HepG2 (cell line): ENCODE measurements around the gene MXRA8. TPM values are rescaled to one million over a fixed set of nuclear protein-coding genes. Genes with fewer than 3 reads are reported as not detected.

Source experiments
- ATAC-seq: fragments of 200-7000 bp; cut with Tn5 transposase; 3 replicates; pipeline ENCODE4 v1.9.1; 2020; ENCODE audit warnings: mild to moderate bottlenecking, moderate library complexity
- BruUV-seq: library from RNA; stranded (reverse); fragments of 400-500 nt; replicated peaks from 2 replicates; lab custom pipeline; 2021; lab: Mats Ljungman, UMichigan
- CTCF ChIA-PET: fragments of 300-600 bp; formaldehyde crosslinking; extraction: SDS; loops from one replicate; lab custom pipeline; 2021; ENCODE audit warnings: low total read pairs, inconsistent platforms, low intra/inter-chr PET ratio; lab: Yijun Ruan, JAX
- POLR2A ChIA-PET: fragments of 350-600 bp; sonication (Branson Sonifier 250); formaldehyde crosslinking; loops from one replicate; lab custom pipeline; 2020; ENCODE audit warnings: antibody characterized with exemption, inconsistent platforms; lab: Yijun Ruan, JAX
- DNase-seq: peaks from one replicate; pipeline ENCODE4 v3.0.0-alpha.2; 2015; ENCODE audit warnings: low spot score
- FAIRE-seq: peaks from 3 replicates; lab custom pipeline; 2011; peaks lifted over from hg19 to GRCh38; lab: Jason Lieb, UNC
- H2AFZ ChIP-seq: one replicate; pipeline ENCODE4 v1.6.1; 2011; ENCODE audit warnings: low read length, inconsistent platforms
- H3K27ac ChIP-seq: fragments of 300-600 bp; 3 replicates; pipeline ENCODE4 v1.8.0; 2011; ENCODE audit warnings: mixed run types, mild to moderate bottlenecking, mixed read lengths, low read length, inconsistent platforms; ENCODE audit not compliant: insufficient read depth; ENCODE audit errors: extremely low read length
- H3K27me3 ChIP-seq, 2 experiments: fragments of 200-600 bp in 1 of 2; 2 replicates in 1 of 2; 3 replicates in 1 of 2; pipeline versions ENCODE4 v1.6.0 to v1.8.0; 2011; ENCODE audit warnings: low read length in 2 of 2, mild to moderate bottlenecking in 2 of 2, moderate library complexity in 2 of 2, inconsistent platforms in 1 of 2; ENCODE audit not compliant: insufficient read depth in 2 of 2, control insufficient read depth in 1 of 2
- H3K36me3 ChIP-seq, 2 experiments: fragments of 200-600 bp in 1 of 2; replicated peaks in 1 of 2; 2 replicates in 1 of 2; 3 replicates in 1 of 2; pipeline versions ENCODE4 v1.5.1 to v1.8.0; 2011; ENCODE audit warnings: low read length in 2 of 2, inconsistent platforms in 1 of 2; ENCODE audit not compliant: insufficient read depth in 2 of 2, control insufficient read depth in 1 of 2
- H3K4me1 ChIP-seq: 2 replicates; pipeline ENCODE4 v1.5.1; 2012; ENCODE audit warnings: low read length, inconsistent platforms; ENCODE audit not compliant: insufficient read depth
- H3K4me2 ChIP-seq: 2 replicates; pipeline ENCODE4 v1.6.0; 2011; ENCODE audit warnings: low read depth, low read length, inconsistent platforms
- H3K4me3 ChIP-seq, 3 experiments: fragments of 200-600 bp in 1 of 3; sonication (generic), shearing (Covaris generic) in 1 of 3; replicated peaks in 1 of 3; 2 replicates each; pipeline ENCODE4 v1.5.1; 2011 to 2016; ENCODE audit warnings: low read length in 3 of 3, inconsistent platforms in 2 of 3, low read depth in 2 of 3, mild to moderate bottlenecking in 2 of 3, control low read depth in 1 of 3, mixed read lengths in 1 of 3; ENCODE audit not compliant: insufficient read depth in 1 of 3
- H3K79me2 ChIP-seq: one replicate; pipeline ENCODE4 v1.6.1; 2011; ENCODE audit warnings: low read length, inconsistent platforms; ENCODE audit not compliant: insufficient read depth
- H3K9ac ChIP-seq: 2 replicates; pipeline ENCODE4 v1.6.0; 2011; ENCODE audit warnings: mild to moderate bottlenecking, low read depth, low read length, inconsistent platforms; ENCODE audit not compliant: insufficient read depth
- H3K9me3 ChIP-seq: 2 replicates; pipeline ENCODE4 v1.5.1; 2012; ENCODE audit warnings: mild to moderate bottlenecking, low read length
- H4K20me1 ChIP-seq: 2 replicates; pipeline ENCODE4 v1.6.0; 2011; ENCODE audit warnings: inconsistent platforms, mild to moderate bottlenecking, low read length, moderate library complexity; ENCODE audit not compliant: insufficient read depth
- WGBS: methylation state at CpG from one replicate; pipeline ENCODE4 v1.1.6; 2017; ENCODE audit warnings: low lambda C conversion rate; 5-methylcytosine and 5-hydroxymethylcytosine counted together
- in situ Hi-C: cut with HindIII; loops from 2 replicates; pipeline ENCODE4 v1.10.0; 2017; ENCODE audit warnings: low pct_unique_long_range_greater_than_20kb; ENCODE audit not compliant: extremely low pct_ligation_motif_present
- intact Hi-C: fragments of 100-400 bp; cut with micrococcal nuclease; formaldehyde crosslinking; loops from one replicate; pipeline ENCODE4 v1.10.0; 2022; ENCODE audit not compliant: unreplicated experiment
- polyA plus RNA-seq, 8 experiments: library from polyadenylated mRNA; depleted of rRNA in 3 of 8; stranded (reverse) in 7 of 8; unstranded in 1 of 8; fragments of >200 nt; fragmentation: Illumina TruSeq in 4 of 8; extraction: Trizol in 4 of 8; gene quantifications; 2 replicates each; pipeline versions ENCODE4 v1.2.1 to v1.2.3, GENCODE V29; 2011 to 2016; ENCODE audit warnings: low read depth in 4 of 8, missing spikeins in 1 of 8, mixed read lengths in 1 of 8; ENCODE audit not compliant: insufficient read depth in 1 of 8
- total RNA-seq, 5 experiments: library from RNA; depleted of rRNA; stranded (reverse); fragments of >200 nt; fragmentation: Illumina TruSeq; extraction: Trizol; gene quantifications; 2 replicates each; pipeline ENCODE4 v1.2.3, GENCODE V29; 2016; ENCODE audit warnings: low read depth in 1 of 5
- TF ChIP-seq, protein P1 (sequence below): sonication (generic); formaldehyde crosslinking; IDR thresholded peaks from 2 replicates; pipeline ENCODE4 v1.4.0; 2020; ENCODE audit warnings: mild to moderate bottlenecking, missing genetic modification reagents
- TF ChIP-seq, protein P2 (sequence below): sonication (generic); formaldehyde crosslinking; IDR thresholded peaks from 2 replicates; pipeline ENCODE4 v1.4.0; 2020; ENCODE audit warnings: missing genetic modification reagents, borderline replicate concordance

The MXRA8 gene
- total and polyA plus RNA-seq, 2 of the 13 experiments (the other 11 are each of a cell fraction or from before 2014, with no cell fraction given): 19.8 to 44.8 TPM

DNA sequence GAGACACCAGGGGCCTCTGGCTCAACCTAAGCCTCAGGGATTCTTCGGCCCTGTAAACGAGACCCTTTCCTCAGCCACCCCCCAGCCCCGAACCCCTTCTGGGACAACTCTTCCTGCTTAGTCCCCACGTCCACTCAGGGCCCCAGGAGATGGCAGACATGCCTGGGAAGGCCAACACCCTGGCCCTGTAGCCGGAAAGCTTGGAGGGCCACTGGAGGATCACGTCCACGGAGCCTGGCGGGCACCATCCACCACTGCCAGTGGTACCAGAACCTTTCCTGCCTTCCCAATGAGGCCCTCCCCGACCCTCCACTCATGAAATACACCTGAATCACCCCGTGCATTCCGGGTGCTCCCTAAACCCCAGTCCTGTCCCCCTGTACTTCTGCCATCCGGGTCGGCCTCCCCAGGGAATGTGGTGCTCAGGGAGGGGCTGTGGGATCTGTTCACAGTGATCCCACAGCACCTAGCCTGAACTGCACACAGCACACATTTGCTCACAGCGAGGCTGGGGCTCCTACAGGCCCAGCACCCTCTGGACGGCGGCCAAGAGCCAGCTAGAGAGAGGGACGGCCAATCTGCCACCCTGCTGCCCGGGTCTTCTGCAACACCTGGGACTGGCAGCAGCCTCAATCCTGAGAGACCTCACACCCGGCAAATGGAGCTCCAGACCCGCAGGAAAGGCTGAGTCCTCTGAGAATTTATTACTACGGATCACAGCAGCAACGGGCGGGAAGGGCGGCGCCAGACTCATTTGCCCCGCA, 14.9 kb upstream of the MXRA8 start:
- FAIRE-seq (no peak), ATAC-seq (no peak), DNase-seq (no peak)
- Histone ChIP-seq H3K27me3 (no peaks in the 10 kb centered on the region; a peak in 1 of 5 replicates), H3K4me3 (peak overlapping the region in 2 of 3 experiments; percentile 90 to 99; a peak in 5 of 6 replicates), H3K9ac (no peak overlapping the region), H2AFZ (no peak overlapping the region), H3K27ac (no peak overlapping the region), H3K9me3 (no peaks in the 10 kb centered on the region), H3K79me2 (peaks cover 19% of the 10 kb centered on the region), H3K36me3 (peaks cover 0 to 3% of the 10 kb centered on the region in 2 experiments; a peak in 1 of 5 replicates), H3K4me1 (peaks cover 37% of the 10 kb centered on the region), H4K20me1 (no peaks in the 10 kb centered on the region), H3K4me2 (peak overlapping the region; percentile 91)
- WGBS: 93% methylated on average over 21 of the region's 26 CpGs
- in situ Hi-C loops (no loop called here), intact Hi-C loops (no loop called here)
- no TSS peak for BruUV-seq
- POLR2A ChIA-PET: interaction anchor here (1.5 to 1.7 kb wide), 2 partner anchors 11 to 21 kb away, joined by 6 to 7 read pairs; no protein-coding TSS in a partner anchor
- TF ChIP-seq, protein P1, sequence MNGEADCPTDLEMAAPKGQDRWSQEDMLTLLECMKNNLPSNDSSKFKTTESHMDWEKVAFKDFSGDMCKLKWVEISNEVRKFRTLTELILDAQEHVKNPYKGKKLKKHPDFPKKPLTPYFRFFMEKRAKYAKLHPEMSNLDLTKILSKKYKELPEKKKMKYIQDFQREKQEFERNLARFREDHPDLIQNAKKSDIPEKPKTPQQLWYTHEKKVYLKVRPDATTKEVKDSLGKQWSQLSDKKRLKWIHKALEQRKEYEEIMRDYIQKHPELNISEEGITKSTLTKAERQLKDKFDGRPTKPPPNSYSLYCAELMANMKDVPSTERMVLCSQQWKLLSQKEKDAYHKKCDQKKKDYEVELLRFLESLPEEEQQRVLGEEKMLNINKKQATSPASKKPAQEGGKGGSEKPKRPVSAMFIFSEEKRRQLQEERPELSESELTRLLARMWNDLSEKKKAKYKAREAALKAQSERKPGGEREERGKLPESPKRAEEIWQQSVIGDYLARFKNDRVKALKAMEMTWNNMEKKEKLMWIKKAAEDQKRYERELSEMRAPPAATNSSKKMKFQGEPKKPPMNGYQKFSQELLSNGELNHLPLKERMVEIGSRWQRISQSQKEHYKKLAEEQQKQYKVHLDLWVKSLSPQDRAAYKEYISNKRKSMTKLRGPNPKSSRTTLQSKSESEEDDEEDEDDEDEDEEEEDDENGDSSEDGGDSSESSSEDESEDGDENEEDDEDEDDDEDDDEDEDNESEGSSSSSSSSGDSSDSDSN (CRISPR knock-in tag): 0 out of 2 replicates have a peak, but pooled peaks have one; percentile 16
- TF ChIP-seq, protein P2, sequence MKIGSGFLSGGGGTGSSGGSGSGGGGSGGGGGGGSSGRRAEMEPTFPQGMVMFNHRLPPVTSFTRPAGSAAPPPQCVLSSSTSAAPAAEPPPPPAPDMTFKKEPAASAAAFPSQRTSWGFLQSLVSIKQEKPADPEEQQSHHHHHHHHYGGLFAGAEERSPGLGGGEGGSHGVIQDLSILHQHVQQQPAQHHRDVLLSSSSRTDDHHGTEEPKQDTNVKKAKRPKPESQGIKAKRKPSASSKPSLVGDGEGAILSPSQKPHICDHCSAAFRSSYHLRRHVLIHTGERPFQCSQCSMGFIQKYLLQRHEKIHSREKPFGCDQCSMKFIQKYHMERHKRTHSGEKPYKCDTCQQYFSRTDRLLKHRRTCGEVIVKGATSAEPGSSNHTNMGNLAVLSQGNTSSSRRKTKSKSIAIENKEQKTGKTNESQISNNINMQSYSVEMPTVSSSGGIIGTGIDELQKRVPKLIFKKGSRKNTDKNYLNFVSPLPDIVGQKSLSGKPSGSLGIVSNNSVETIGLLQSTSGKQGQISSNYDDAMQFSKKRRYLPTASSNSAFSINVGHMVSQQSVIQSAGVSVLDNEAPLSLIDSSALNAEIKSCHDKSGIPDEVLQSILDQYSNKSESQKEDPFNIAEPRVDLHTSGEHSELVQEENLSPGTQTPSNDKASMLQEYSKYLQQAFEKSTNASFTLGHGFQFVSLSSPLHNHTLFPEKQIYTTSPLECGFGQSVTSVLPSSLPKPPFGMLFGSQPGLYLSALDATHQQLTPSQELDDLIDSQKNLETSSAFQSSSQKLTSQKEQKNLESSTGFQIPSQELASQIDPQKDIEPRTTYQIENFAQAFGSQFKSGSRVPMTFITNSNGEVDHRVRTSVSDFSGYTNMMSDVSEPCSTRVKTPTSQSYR (CRISPR knock-in tag): no peak
- CTCF ChIA-PET: interaction anchor here (1.8 to 1.9 kb wide), 2 partner anchors 24 to 29 kb away, joined by 11 to 13 read pairs; partner anchors contain the start of gene DVL1
